CD4-positive, alpha-beta T cell (primary cell): ENCODE measurements around the gene WASHC3. TPM values are rescaled to one million over a fixed set of nuclear protein-coding genes. Genes with fewer than 3 reads are reported as not detected.

Source experiments
- ATAC-seq: fragments of 200-7000 bp; cut with Tn5 transposase; one replicate; pipeline ENCODE4 v1.10.0; 2022; ENCODE audit warnings: mild to moderate bottlenecking; ENCODE audit not compliant: poor library complexity
- CTCF ChIA-PET: fragments of 350-600 bp; sonication (Branson Sonifier 250); formaldehyde crosslinking; loops from one replicate; lab custom pipeline; 2021; ENCODE audit warnings: antibody characterized with exemption, inconsistent platforms; lab: Charles Lee
- POLR2A ChIA-PET: fragments of 350-600 bp; sonication (Branson Sonifier 250); formaldehyde crosslinking; loops from one replicate; lab custom pipeline; 2021; ENCODE audit warnings: antibody characterized with exemption, inconsistent platforms; lab: Charles Lee
- DNase-seq, 14 experiments: peaks; one replicate each; pipeline ENCODE4 v3.0.0-alpha.2; 2013 to 2020; ENCODE audit warnings: mixed read lengths in 2 of 14
- H3K27ac ChIP-seq, 2 donors: one replicate each; pipeline versions ENCODE4 v1.5.1 to v1.7.0; 2013; ENCODE audit warnings: low read length in 2 of 2, low read depth in 1 of 2, mild to moderate bottlenecking in 1 of 2
- H3K27me3 ChIP-seq, 2 experiments: 1 replicate in 1 of 2; 2 replicates in 1 of 2; pipeline versions ENCODE4 v1.6.1 to v1.7.0; 2013; ENCODE audit warnings: low read length in 2 of 2, control low read depth in 1 of 2, mild to moderate bottlenecking in 1 of 2, moderate library complexity in 1 of 2; ENCODE audit not compliant: insufficient read depth in 2 of 2, control insufficient read depth in 1 of 2
- H3K36me3 ChIP-seq: one replicate; pipeline ENCODE4 v1.6.1; 2013; ENCODE audit warnings: low read length, control low read depth; ENCODE audit not compliant: insufficient read depth
- H3K4me1 ChIP-seq: one replicate; pipeline ENCODE4 v1.6.1; 2013; ENCODE audit warnings: low read length, control low read depth; ENCODE audit not compliant: insufficient read depth
- H3K4me3 ChIP-seq: one replicate; pipeline ENCODE4 v1.5.1; 2013; ENCODE audit warnings: mild to moderate bottlenecking, low read length, moderate library complexity
- H3K9me3 ChIP-seq, 2 experiments: 1 replicate in 1 of 2; 2 replicates in 1 of 2; pipeline versions ENCODE4 v1.6.1 to v1.7.0; 2013; ENCODE audit warnings: low read length in 2 of 2, mild to moderate bottlenecking in 2 of 2, control low read depth in 1 of 2, moderate library complexity in 1 of 2; ENCODE audit not compliant: control insufficient read depth in 1 of 2, insufficient read depth in 1 of 2
- H3K27ac Mint-ChIP-seq: one replicate; pipeline ENCODE4 v1.8.0; 2020; ENCODE audit warnings: mixed read lengths
- H3K27me3 Mint-ChIP-seq: one replicate; pipeline ENCODE4 v1.8.0; 2021; ENCODE audit warnings: mixed read lengths
- H3K36me3 Mint-ChIP-seq: one replicate; pipeline ENCODE4 v1.8.0; 2021; ENCODE audit warnings: low read depth, mixed read lengths
- H3K4me1 Mint-ChIP-seq: one replicate; pipeline ENCODE4 v1.8.0; 2021; ENCODE audit warnings: low read depth, mixed read lengths
- H3K4me3 Mint-ChIP-seq: one replicate; pipeline ENCODE4 v1.8.0; 2020; ENCODE audit warnings: mild to moderate bottlenecking, mixed read lengths
- H3K9me3 Mint-ChIP-seq: one replicate; pipeline ENCODE4 v1.8.0; 2020; ENCODE audit warnings: mixed read lengths
- CTCF ChIP-seq: fragments of 200-600 bp; IDR thresholded peaks from one replicate; pipeline ENCODE4 v1.8.0; 2022; ENCODE audit warnings: antibody characterized with exemption, mild to moderate bottlenecking
- intact Hi-C, 2 experiments: fragments of 100-400 bp; cut with DNase I in 1 of 2; cut with micrococcal nuclease in 1 of 2; formaldehyde crosslinking; loops; one replicate each; pipeline versions ENCODE4 v1.15.1 to v1.9.0; 2023 to 2025; cut with DNase I, micrococcal nuclease
- total RNA-seq, 174 experiments: library from RNA in 2 of 174; stranded (reverse) in 2 of 174; gene quantifications; one replicate each; pipeline ENCODE4 v1.2.3 and lab custom pipeline; 2021 to 2026

The WASHC3 gene
- total RNA-seq, 2 experiments from 2014 or later = 16.9 to 20.3 TPM

GRCh38 chr12:102059343-102059742 lies 2.4 kb downstream of the WASHC3 start:
- peaks cover 44% of the 10 kb centered on the region for H3K4me1 Mint-ChIP-seq
- CTCF ChIA-PET = interaction anchor here (0.8 kb wide), 1 partner anchor 62 kb away, joined by 3 read pairs; no protein-coding TSS in a partner anchor

GRCh38 chr12:102054345-102054744 lies 7.4 kb downstream of the WASHC3 start:
- POLR2A ChIA-PET = no interaction called here
- H3K4me3 ChIP-seq = no peak overlapping the region
- CTCF ChIA-PET = no interaction called here
- H3K9me3 ChIP-seq = no peaks in the 10 kb centered on the region
- H3K4me1 ChIP-seq = peaks cover 12% of the 10 kb centered on the region
- Mint-ChIP-seq H3K9me3 (no peaks in the 10 kb centered on the region), H3K4me1 (peaks cover 44% of the 10 kb centered on the region), H3K4me3 (no peak overlapping the region), H3K36me3 (peaks cover 89% of the 10 kb centered on the region), H3K27ac (no peak overlapping the region), H3K27me3 (no peaks in the 10 kb centered on the region)
- peaks cover 71% of the 10 kb centered on the region for H3K36me3 ChIP-seq
- DNase-seq = no peak
- no peak overlapping the region for H3K27ac ChIP-seq
- H3K27me3 ChIP-seq = no peaks in the 10 kb centered on the region
- intact Hi-C loops = no loop called here
- no peak for TF ChIP-seq CTCF
- ATAC-seq = no peak

More at GRCh38 chr12:102059343-102059742, 2.4 kb downstream of the WASHC3 start:
- TF ChIP-seq CTCF = no peak
- ATAC-seq (peak; percentile 10), DNase-seq (peak in 4 of 14 experiments; percentile 8 to 66 (median 44))
- H3K36me3 ChIP-seq = peaks cover 33% of the 10 kb centered on the region
- Mint-ChIP-seq H3K4me3 (peak overlapping the region; percentile 76), H3K36me3 (peaks cover 72% of the 10 kb centered on the region), H3K27ac (peak overlapping the region; percentile 98), H3K9me3 (no peaks in the 10 kb centered on the region), H3K27me3 (no peaks in the 10 kb centered on the region)
- no peaks in the 10 kb centered on the region for H3K27me3 ChIP-seq
- H3K9me3 ChIP-seq = no peaks in the 10 kb centered on the region
- no peak overlapping the region for H3K4me3 ChIP-seq
- peaks cover 19% of the 10 kb centered on the region for H3K4me1 ChIP-seq
- POLR2A ChIA-PET = no interaction called here
- no peak overlapping the region for H3K27ac ChIP-seq
- intact Hi-C loops = loop anchor here in 1 of 2 experiments (1.0 kb wide), 1 partner anchor 235 kb away; no protein-coding TSS in a partner anchor

- no peak overlapping the region for H3K27ac Mint-ChIP-seq
- H3K9me3 Mint-ChIP-seq = no peaks in the 10 kb centered on the region
- CTCF ChIA-PET = no interaction called here
These were observed 8.8 kb downstream of the WASHC3 start for GRCh38 chr12:102053062-102053349.

More at GRCh38 chr12:102053062-102053349, 8.8 kb downstream of the WASHC3 start:
- ATAC-seq = no peak
- no peak for DNase-seq
- Histone ChIP-seq H3K4me1 (peaks cover 12% of the 10 kb centered on the region), H3K27me3 (no peaks in the 10 kb centered on the region), H3K9me3 (no peaks in the 10 kb centered on the region), H3K36me3 (peaks cover 69% of the 10 kb centered on the region), H3K4me3 (no peak overlapping the region), H3K27ac (no peak overlapping the region)
- H3K4me3 Mint-ChIP-seq = no peak overlapping the region
- peaks cover 35% of the 10 kb centered on the region for H3K4me1 Mint-ChIP-seq
- H3K36me3 Mint-ChIP-seq = peaks cover 92% of the 10 kb centered on the region
- intact Hi-C loops = no loop called here
- H3K27me3 Mint-ChIP-seq = no peaks in the 10 kb centered on the region
- POLR2A ChIA-PET = no interaction called here
- TF ChIP-seq CTCF = no peak
